ENCODE data around the gene S100A7. TPM values are rescaled to one million over a fixed set of nuclear protein-coding genes. Genes with fewer than 3 reads are reported as not detected.

The S100A7 gene
- total and polyA plus RNA-seq, 2 of the 8 experiments (the other 6 are each of a cell fraction or from before 2014, with no cell fraction given): not detected

GRCh38 chr1:153487707-153488106 is 27.3 kb upstream of the S100A7 start (continued):
- TF ChIP-seq TCF12 (IDR thresholded peaks at IDR 0.05; ENCODE audit: low read depth, low read length): no peak

All from H1 (cell line).